G401 (cell line): Measurements from ENCODE around the gene LIPC. TPM values are rescaled to one million over a fixed set of nuclear protein-coding genes. Genes with fewer than 3 reads are reported as not detected.

Experiments
- DNase-seq: peaks from one replicate; pipeline ENCODE4 v3.0.0-alpha.2; 2015; ENCODE audit warnings: low spot score
- in situ Hi-C: cut with HindIII; loops from 2 replicates; pipeline ENCODE4 v1.10.0; 2016; ENCODE audit warnings: low sequenced_read_pairs, mixed read lengths
- total RNA-seq: library from RNA; depleted of rRNA; stranded (reverse); fragments of >200 nt; shearing (Covaris generic); gene quantifications from 2 replicates; pipeline ENCODE4 v1.2.3, GENCODE V29; 2014

LIPC gene
- total RNA-seq, 1 experiment from 2014 or later = not detected

- in situ Hi-C loops = no loop called here
- DNase-seq = no peak
These were observed 27.8 kb upstream of the LIPC start for GRCh38 chr15:58404020-58404419.

- in situ Hi-C loops = no loop called here
These were observed 27.1 kb upstream of the LIPC start for GRCh38 chr15:58404722-58405121.

GRCh38 chr15:58405865-58406264, 25.9 kb upstream of the LIPC start:
- no peak for DNase-seq
- in situ Hi-C loops = no loop called here

More at GRCh38 chr15:58404722-58405121, 27.1 kb upstream of the LIPC start:
- no peak for DNase-seq

GRCh38 chr15:58406811-58407210, 25.0 kb upstream of the LIPC start:
- DNase-seq = no peak

GRCh38 chr15:58407236-58407775, 24.5 kb upstream of the LIPC start:
- in situ Hi-C loops = no loop called here
- peak; percentile 23 for DNase-seq

More at GRCh38 chr15:58406811-58407210, 25.0 kb upstream of the LIPC start:
- in situ Hi-C loops = no loop called here

GRCh38 chr15:58407778-58408177, 24.0 kb upstream of the LIPC start:
- peak; percentile 58 for DNase-seq
- in situ Hi-C loops = no loop called here

GRCh38 chr15:58409861-58410260, 21.9 kb upstream of the LIPC start:
- no peak for DNase-seq
- in situ Hi-C loops = no loop called here

- DNase-seq = no peak
These were observed 21.4 kb upstream of the LIPC start for GRCh38 chr15:58410353-58410752.

GRCh38 chr15:58413253-58413652, 18.5 kb upstream of the LIPC start:
- in situ Hi-C loops = no loop called here
- DNase-seq = no peak

More at GRCh38 chr15:58410353-58410752, 21.4 kb upstream of the LIPC start:
- in situ Hi-C loops = no loop called here

GRCh38 chr15:58415636-58416035, 16.2 kb upstream of the LIPC start:
- in situ Hi-C loops = no loop called here
- no peak for DNase-seq

GRCh38 chr15:58416963-58417362, 14.8 kb upstream of the LIPC start:
- no peak for DNase-seq
- in situ Hi-C loops = no loop called here

- DNase-seq = no peak
- in situ Hi-C loops = no loop called here
These were observed 13.7 kb upstream of the LIPC start for GRCh38 chr15:58418135-58418534.

GRCh38 chr15:58419803-58420524, 11.8 kb upstream of the LIPC start:
- in situ Hi-C loops = no loop called here
- DNase-seq = no peak

GRCh38 chr15:58420579-58421043, 11.2 kb upstream of the LIPC start:
- in situ Hi-C loops = no loop called here
- DNase-seq = no peak

GRCh38 chr15:58423205-58423604, 8.6 kb upstream of the LIPC start:
- in situ Hi-C loops = no loop called here

GRCh38 chr15:58423831-58424608, 7.8 kb upstream of the LIPC start:
- in situ Hi-C loops = no loop called here
- DNase-seq = no peak

More at GRCh38 chr15:58423205-58423604, 8.6 kb upstream of the LIPC start:
- no peak for DNase-seq

- in situ Hi-C loops = no loop called here
- no peak for DNase-seq
These were observed 7.1 kb upstream of the LIPC start for GRCh38 chr15:58424722-58425121.

GRCh38 chr15:58425185-58425584, 6.6 kb upstream of the LIPC start:
- DNase-seq = no peak
- in situ Hi-C loops = no loop called here

GRCh38 chr15:58425834-58426233, 6.0 kb upstream of the LIPC start:
- no peak for DNase-seq
- in situ Hi-C loops = no loop called here

- no peak for DNase-seq
- in situ Hi-C loops = no loop called here
These were observed 5.3 kb upstream of the LIPC start for GRCh38 chr15:58426501-58426900.
